GM12873 (cell line): ENCODE measurements around the gene ALX4.

ENCODE experiments used
- CTCF ChIP-seq: IDR thresholded peaks from 2 replicates; pipeline ENCODE4 v1.5.1; 2012; ENCODE audit warnings: low read depth, mild to moderate bottlenecking, moderate library complexity, low read length, control low read depth; ENCODE audit not compliant: insufficient read depth; ENCODE audit errors: missing control alignments

ALX4 gene

GRCh38 chr11:44244639-44245310, 65.2 kb downstream of the ALX4 start:
- no peak for TF ChIP-seq CTCF

GRCh38 chr11:44243595-44244343, 66.2 kb downstream of the ALX4 start:
- TF ChIP-seq CTCF = no peak

GRCh38 chr11:44243086-44243485, 66.9 kb downstream of the ALX4 start:
- TF ChIP-seq CTCF = no peak

GRCh38 chr11:44241851-44242250, 68.1 kb downstream of the ALX4 start:
- TF ChIP-seq CTCF = no peak

- no peak for TF ChIP-seq CTCF
Measured at GRCh38 chr11:44237156-44237555, 72.8 kb downstream of the ALX4 start.

GRCh38 chr11:44236296-44236695, 73.6 kb downstream of the ALX4 start:
- TF ChIP-seq CTCF = no peak

- TF ChIP-seq CTCF = no peak
Measured at GRCh38 chr11:44235765-44236201, 74.2 kb downstream of the ALX4 start.
